ENCODE results near the gene MSI2. TPM values are rescaled to one million over a fixed set of nuclear protein-coding genes. Genes with fewer than 3 reads are reported as not detected.
"Not testable (repeated sequence)": the region's sequence is repeated elsewhere in the genome, so short reads cannot be mapped to it uniquely, and the experiment has no call there.

Gene MSI2
- total RNA-seq, 1 experiment from 2014 or later, result 29.4 TPM

GRCh38 chr17:57609125-57609877, 353.0 kb downstream of the MSI2 start:
- DNase-seq (ENCODE audit: low read depth), result no peak

- no peak for DNase-seq (ENCODE audit: low read depth)
Observed at GRCh38 chr17:57609878-57610270, 353.6 kb downstream of the MSI2 start.

GRCh38 chr17:57612202-57613071, 356.1 kb downstream of the MSI2 start:
- no peak for DNase-seq (ENCODE audit: low read depth)

GRCh38 chr17:57614742-57615141, 358.4 kb downstream of the MSI2 start:
- no peak for DNase-seq (ENCODE audit: low read depth)

GRCh38 chr17:57615836-57616757, 359.8 kb downstream of the MSI2 start:
- no peak for DNase-seq (ENCODE audit: low read depth)

GRCh38 chr17:57617218-57617617, 360.9 kb downstream of the MSI2 start:
- no peak for DNase-seq (ENCODE audit: low read depth)

- peak; percentile 9 for DNase-seq (ENCODE audit: low read depth)
Observed at GRCh38 chr17:57619061-57619937, 363.0 kb downstream of the MSI2 start.

- no peak for DNase-seq (ENCODE audit: low read depth)
Observed at GRCh38 chr17:57620576-57620975, 364.3 kb downstream of the MSI2 start.

GRCh38 chr17:57621791-57622190, 365.5 kb downstream of the MSI2 start:
- not testable (repeated sequence) for DNase-seq (ENCODE audit: low read depth)

GRCh38 chr17:57622306-57622682, 366.0 kb downstream of the MSI2 start:
- DNase-seq (ENCODE audit: low read depth), result no peak

- peak; percentile 93 for DNase-seq (ENCODE audit: low read depth)
Observed at GRCh38 chr17:57622683-57623433, 366.5 kb downstream of the MSI2 start.

GRCh38 chr17:57623620-57624019, 367.3 kb downstream of the MSI2 start:
- no peak for DNase-seq (ENCODE audit: low read depth)

- DNase-seq (ENCODE audit: low read depth), result no peak
Observed at GRCh38 chr17:57624386-57624785, 368.1 kb downstream of the MSI2 start.

GRCh38 chr17:57625511-57625910, 369.2 kb downstream of the MSI2 start:
- DNase-seq (ENCODE audit: low read depth), result no peak

GRCh38 chr17:57625957-57626356, 369.6 kb downstream of the MSI2 start:
- DNase-seq (ENCODE audit: low read depth), result no peak

- no peak for DNase-seq (ENCODE audit: low read depth)
Observed at GRCh38 chr17:57626520-57627210, 370.3 kb downstream of the MSI2 start.

- DNase-seq (ENCODE audit: low read depth), result no peak
Observed at GRCh38 chr17:57627591-57627990, 371.3 kb downstream of the MSI2 start.

- no peak for DNase-seq (ENCODE audit: low read depth)
Observed at GRCh38 chr17:57628421-57628820, 372.1 kb downstream of the MSI2 start.

GRCh38 chr17:57629470-57629869, 373.1 kb downstream of the MSI2 start:
- no peak for DNase-seq (ENCODE audit: low read depth)

- DNase-seq (ENCODE audit: low read depth), result no peak
Observed at GRCh38 chr17:57629886-57630285, 373.6 kb downstream of the MSI2 start.

All from RPMI7951 (cell line).